T-helper 2 cell treated with Interferon-gamma antibody and Interleukin-4, amounts not matched to agents 5 μg/mL and 100 μg/mL, for 36 hours (primary cell): Measurements from ENCODE around the gene PODXL.

Experiments used
- DNase-seq: peaks from one replicate; pipeline ENCODE4 v3.0.0; 2021; ENCODE audit warnings: low spot score
- H3K27ac Mint-ChIP-seq: one replicate; pipeline ENCODE4 v1.8.0; 2021; ENCODE audit warnings: mild to moderate bottlenecking, mixed read lengths
- H3K27me3 Mint-ChIP-seq: one replicate; pipeline ENCODE4 v1.8.0; 2021; ENCODE audit warnings: low read depth, mixed read lengths
- H3K36me3 Mint-ChIP-seq: one replicate; pipeline ENCODE4 v1.8.0; 2021; ENCODE audit warnings: low read depth, mixed read lengths
- H3K4me1 Mint-ChIP-seq: one replicate; pipeline ENCODE4 v1.8.0; 2021; ENCODE audit warnings: low read depth, mixed read lengths
- H3K4me3 Mint-ChIP-seq: one replicate; pipeline ENCODE4 v1.8.0; 2022; ENCODE audit warnings: mild to moderate bottlenecking, moderate library complexity, mixed read lengths
- H3K9me3 Mint-ChIP-seq: one replicate; pipeline ENCODE4 v1.8.0; 2021; ENCODE audit warnings: mixed read lengths

PODXL gene

GRCh38 chr7:131538071-131538812 is 18.2 kb downstream of the PODXL start:
- DNase-seq, result no peak
- H3K36me3 Mint-ChIP-seq, result no peaks in the 10 kb centered on the region
- H3K27ac Mint-ChIP-seq, result no peak overlapping the region
- H3K9me3 Mint-ChIP-seq, result no peaks in the 10 kb centered on the region
- peaks cover 3% of the 10 kb centered on the region for H3K27me3 Mint-ChIP-seq
- no peak overlapping the region for H3K4me3 Mint-ChIP-seq
- no peaks in the 10 kb centered on the region for H3K4me1 Mint-ChIP-seq

- Mint-ChIP-seq H3K4me3 (no peak overlapping the region), H3K9me3 (no peaks in the 10 kb centered on the region), H3K27ac (no peak overlapping the region), H3K36me3 (no peaks in the 10 kb centered on the region), H3K27me3 (peaks cover 3% of the 10 kb centered on the region), H3K4me1 (no peaks in the 10 kb centered on the region)
- DNase-seq, result no peak
Measured at GRCh38 chr7:131537571-131537978, 18.9 kb downstream of the PODXL start.

GRCh38 chr7:131536361-131536849 is 20.0 kb downstream of the PODXL start:
- no peak for DNase-seq
- no peaks in the 10 kb centered on the region for H3K9me3 Mint-ChIP-seq
- peaks cover 3% of the 10 kb centered on the region for H3K27me3 Mint-ChIP-seq
- no peaks in the 10 kb centered on the region for H3K36me3 Mint-ChIP-seq
- H3K27ac Mint-ChIP-seq, result no peak overlapping the region
- H3K4me1 Mint-ChIP-seq, result no peaks in the 10 kb centered on the region
- H3K4me3 Mint-ChIP-seq, result no peak overlapping the region

GRCh38 chr7:131533566-131534561 is 22.6 kb downstream of the PODXL start:
- Mint-ChIP-seq H3K27me3 (peaks cover 3% of the 10 kb centered on the region), H3K9me3 (no peaks in the 10 kb centered on the region), H3K4me1 (no peaks in the 10 kb centered on the region), H3K27ac (no peak overlapping the region), H3K4me3 (no peak overlapping the region), H3K36me3 (no peaks in the 10 kb centered on the region)
- DNase-seq, result no peak

- Mint-ChIP-seq H3K36me3 (no peaks in the 10 kb centered on the region), H3K4me1 (no peaks in the 10 kb centered on the region), H3K4me3 (no peak overlapping the region), H3K27ac (no peak overlapping the region), H3K9me3 (no peaks in the 10 kb centered on the region), H3K27me3 (peaks cover 3% of the 10 kb centered on the region)
- no peak for DNase-seq
Measured at GRCh38 chr7:131533151-131533559, 23.3 kb downstream of the PODXL start.

GRCh38 chr7:131532570-131533091 is 23.8 kb downstream of the PODXL start:
- peaks cover 4% of the 10 kb centered on the region for H3K27me3 Mint-ChIP-seq
- no peak for DNase-seq
- no peaks in the 10 kb centered on the region for H3K36me3 Mint-ChIP-seq
- H3K4me3 Mint-ChIP-seq, result no peak overlapping the region
- no peaks in the 10 kb centered on the region for H3K9me3 Mint-ChIP-seq
- no peak overlapping the region for H3K27ac Mint-ChIP-seq
- H3K4me1 Mint-ChIP-seq, result no peaks in the 10 kb centered on the region

GRCh38 chr7:131530137-131530536 is 26.3 kb downstream of the PODXL start:
- Mint-ChIP-seq H3K4me3 (no peak overlapping the region), H3K36me3 (no peaks in the 10 kb centered on the region), H3K9me3 (no peaks in the 10 kb centered on the region), H3K27ac (no peak overlapping the region), H3K27me3 (peaks cover 17% of the 10 kb centered on the region), H3K4me1 (peaks cover 6% of the 10 kb centered on the region)
- DNase-seq, result no peak

GRCh38 chr7:131529617-131530016 is 26.8 kb downstream of the PODXL start:
- no peaks in the 10 kb centered on the region for H3K36me3 Mint-ChIP-seq
- DNase-seq, result no peak
- H3K27ac Mint-ChIP-seq, result no peak overlapping the region
- no peaks in the 10 kb centered on the region for H3K9me3 Mint-ChIP-seq
- peaks cover 17% of the 10 kb centered on the region for H3K27me3 Mint-ChIP-seq
- H3K4me3 Mint-ChIP-seq, result no peak overlapping the region
- H3K4me1 Mint-ChIP-seq, result peaks cover 6% of the 10 kb centered on the region

- DNase-seq, result no peak
- H3K4me1 Mint-ChIP-seq, result peaks cover 6% of the 10 kb centered on the region
- no peak overlapping the region for H3K27ac Mint-ChIP-seq
- no peak overlapping the region for H3K4me3 Mint-ChIP-seq
- no peaks in the 10 kb centered on the region for H3K36me3 Mint-ChIP-seq
- peaks cover 19% of the 10 kb centered on the region for H3K27me3 Mint-ChIP-seq
- no peaks in the 10 kb centered on the region for H3K9me3 Mint-ChIP-seq
Measured at GRCh38 chr7:131529179-131529578, 27.2 kb downstream of the PODXL start.

- Mint-ChIP-seq H3K27me3 (peaks cover 18% of the 10 kb centered on the region), H3K36me3 (no peaks in the 10 kb centered on the region), H3K9me3 (peaks cover 3% of the 10 kb centered on the region), H3K4me3 (no peak overlapping the region), H3K27ac (no peak overlapping the region), H3K4me1 (peaks cover 12% of the 10 kb centered on the region)
- DNase-seq, result no peak
Measured at GRCh38 chr7:131527456-131527855, 29.0 kb downstream of the PODXL start.

- no peak for DNase-seq
- Mint-ChIP-seq H3K4me1 (peaks cover 17% of the 10 kb centered on the region), H3K9me3 (peaks cover 3% of the 10 kb centered on the region), H3K27me3 (peaks cover 18% of the 10 kb centered on the region), H3K4me3 (no peak overlapping the region), H3K36me3 (no peaks in the 10 kb centered on the region), H3K27ac (no peak overlapping the region)
Measured at GRCh38 chr7:131525820-131526219, 30.6 kb downstream of the PODXL start.

- Mint-ChIP-seq H3K4me3 (no peak overlapping the region), H3K9me3 (peaks cover 3% of the 10 kb centered on the region), H3K36me3 (no peaks in the 10 kb centered on the region), H3K4me1 (peaks cover 17% of the 10 kb centered on the region), H3K27me3 (peaks cover 18% of the 10 kb centered on the region), H3K27ac (no peak overlapping the region)
- no peak for DNase-seq
Measured at GRCh38 chr7:131524703-131525102, 31.7 kb downstream of the PODXL start.

GRCh38 chr7:131524115-131524514 is 32.3 kb downstream of the PODXL start:
- Mint-ChIP-seq H3K9me3 (peaks cover 3% of the 10 kb centered on the region), H3K4me3 (no peak overlapping the region), H3K27me3 (peaks cover 18% of the 10 kb centered on the region), H3K4me1 (peaks cover 17% of the 10 kb centered on the region), H3K27ac (no peak overlapping the region), H3K36me3 (no peaks in the 10 kb centered on the region)
- no peak for DNase-seq
